CD14-positive monocyte (primary cell): ENCODE data around the gene SPCS3. TPM values are rescaled to one million over a fixed set of nuclear protein-coding genes. Genes with fewer than 3 reads are reported as not detected.

Experiments used
- DNase-seq, 3 donors: peaks; one replicate each; pipeline ENCODE4 v3.0.0-alpha.2; 2011 to 2022
- H2AFZ ChIP-seq: 2 replicates; pipeline ENCODE4 v1.6.0; 2012; ENCODE audit warnings: mild to moderate bottlenecking, low read depth, low read length, inconsistent platforms; ENCODE audit not compliant: insufficient read depth, poor library complexity, severe bottlenecking
- H3K27ac ChIP-seq, 2 donors: 1 replicate in 1 of 2; 2 replicates in 1 of 2; pipeline ENCODE4 v1.5.1; 2012 to 2013; ENCODE audit warnings: low read length in 2 of 2, control low read depth in 1 of 2, inconsistent platforms in 1 of 2, low read depth in 1 of 2, mild to moderate bottlenecking in 1 of 2
- H3K27me3 ChIP-seq, 2 donors: one replicate each; pipeline versions ENCODE4 v1.6.0 to v1.6.1; 2011 to 2013; ENCODE audit warnings: low read length in 2 of 2; ENCODE audit not compliant: control insufficient read depth in 2 of 2, insufficient read depth in 2 of 2
- H3K36me3 ChIP-seq, 2 donors: replicated peaks in 1 of 2; 1 replicate in 1 of 2; 2 replicates in 1 of 2; pipeline versions ENCODE4 v1.5.1 to v1.6.1; 2012 to 2013; ENCODE audit warnings: low read length in 2 of 2, control low read depth in 1 of 2, inconsistent platforms in 1 of 2, mild to moderate bottlenecking in 1 of 2; ENCODE audit not compliant: insufficient read depth in 2 of 2, control insufficient read depth in 1 of 2
- H3K4me1 ChIP-seq, 2 donors: 1 replicate in 1 of 2; 2 replicates in 1 of 2; pipeline versions ENCODE4 v1.5.1 to v1.6.1; 2012 to 2013; ENCODE audit warnings: low read length in 2 of 2, control low read depth in 1 of 2, inconsistent platforms in 1 of 2, mild to moderate bottlenecking in 1 of 2, moderate library complexity in 1 of 2; ENCODE audit not compliant: insufficient read depth in 2 of 2, control insufficient read depth in 1 of 2
- H3K4me2 ChIP-seq: replicated peaks from 2 replicates; pipeline ENCODE3; 2012; ENCODE audit warnings: low read length, moderate library complexity, mild to moderate bottlenecking; ENCODE audit not compliant: poor library complexity, severe bottlenecking; ENCODE audit errors: extremely low read depth
- H3K4me3 ChIP-seq, 3 experiments: fragments of 200-600 bp in 1 of 3; sonication (generic) in 1 of 3; replicated peaks in 1 of 3; 1 replicate in 2 of 3; 2 replicates in 1 of 3; pipeline ENCODE4 v1.5.1; 2011 to 2013; ENCODE audit warnings: low read length in 3 of 3, mild to moderate bottlenecking in 3 of 3, control low read depth in 2 of 3, low read depth in 2 of 3, inconsistent platforms in 1 of 3, moderate library complexity in 1 of 3
- H3K79me2 ChIP-seq: 2 replicates; pipeline ENCODE4 v1.6.0; 2012; ENCODE audit warnings: mild to moderate bottlenecking, control low read depth, inconsistent platforms, low read length, moderate library complexity; ENCODE audit not compliant: insufficient read depth
- H3K9ac ChIP-seq: 2 replicates; pipeline ENCODE4 v1.6.0; 2017; ENCODE audit warnings: low read length, mild to moderate bottlenecking; ENCODE audit not compliant: insufficient read depth, poor library complexity, severe bottlenecking
- H3K9me3 ChIP-seq, 2 donors: replicated peaks in 1 of 2; 1 replicate in 1 of 2; 2 replicates in 1 of 2; pipeline versions ENCODE4 v1.5.1 to v1.6.1; 2012 to 2013; ENCODE audit warnings: low read length in 2 of 2, control low read depth in 1 of 2; ENCODE audit not compliant: control insufficient read depth in 1 of 2, insufficient read depth in 1 of 2
- H4K20me1 ChIP-seq: 2 replicates; pipeline ENCODE4 v1.6.0; 2012; ENCODE audit warnings: mild to moderate bottlenecking, low read length, control low read depth, moderate library complexity; ENCODE audit not compliant: insufficient read depth
- H3K27ac Mint-ChIP-seq, 7 donors: one replicate each; pipeline ENCODE4 v1.8.0; 2020; ENCODE audit warnings: mild to moderate bottlenecking in 7 of 7, mixed read lengths in 7 of 7, moderate library complexity in 6 of 7, inconsistent platforms in 2 of 7
- H3K27me3 Mint-ChIP-seq, 3 donors: one replicate each; pipeline ENCODE4 v1.8.0; 2021 to 2022; ENCODE audit warnings: low read depth in 3 of 3, mild to moderate bottlenecking in 3 of 3, mixed read lengths in 3 of 3, moderate library complexity in 3 of 3, inconsistent platforms in 1 of 3
- H3K36me3 Mint-ChIP-seq, 2 donors: one replicate each; pipeline ENCODE4 v1.8.0; 2020; ENCODE audit warnings: mixed read lengths in 2 of 2, inconsistent platforms in 1 of 2, mild to moderate bottlenecking in 1 of 2
- H3K4me1 Mint-ChIP-seq: one replicate; pipeline ENCODE4 v1.8.0; 2020; ENCODE audit warnings: mild to moderate bottlenecking, mixed read lengths
- H3K4me3 Mint-ChIP-seq, 2 donors: one replicate each; pipeline ENCODE4 v1.8.0; 2020; ENCODE audit warnings: mild to moderate bottlenecking in 2 of 2, mixed read lengths in 2 of 2, moderate library complexity in 1 of 2
- H3K9me3 Mint-ChIP-seq, 7 donors: one replicate each; pipeline ENCODE4 v1.8.0; 2020 to 2022; ENCODE audit warnings: mixed read lengths in 7 of 7, mild to moderate bottlenecking in 6 of 7, moderate library complexity in 6 of 7, inconsistent platforms in 2 of 7
- WGBS: methylation state at CpG from one replicate; pipeline ENCODE4 v1.1.5; 2013; ENCODE audit warnings: missing lambda C conversion rate; ENCODE audit not compliant: insufficient coverage; 5-methylcytosine and 5-hydroxymethylcytosine counted together
- intact Hi-C, 2 donors: fragments of 100-400 bp; cut with micrococcal nuclease; formaldehyde crosslinking; loops; one replicate each; pipeline versions ENCODE4 v1.15.0 to v1.15.1; 2023
- polyA plus RNA-seq, 3 donors: library from polyadenylated mRNA; depleted of rRNA in 1 of 3; unstranded in 2 of 3; stranded (reverse) in 1 of 3; fragments of 300-500 nt in 2 of 3; fragments of >200 nt in 1 of 3; fragmentation: Illumina TruSeq in 2 of 3; gene quantifications; 1 replicate in 2 of 3; 2 replicates in 1 of 3; pipeline ENCODE4 v1.2.3, GENCODE V29; 2012 to 2021
- TF ChIP-seq, protein P1 (sequence below): fragments of 200-600 bp; IDR thresholded peaks from one replicate; pipeline ENCODE4 v1.8.0; 2022; ENCODE audit warnings: antibody characterized with exemption, mild to moderate bottlenecking

Gene SPCS3
- polyA plus RNA-seq, 3 donors: 50.4 to 112 (median 107) TPM

DNA sequence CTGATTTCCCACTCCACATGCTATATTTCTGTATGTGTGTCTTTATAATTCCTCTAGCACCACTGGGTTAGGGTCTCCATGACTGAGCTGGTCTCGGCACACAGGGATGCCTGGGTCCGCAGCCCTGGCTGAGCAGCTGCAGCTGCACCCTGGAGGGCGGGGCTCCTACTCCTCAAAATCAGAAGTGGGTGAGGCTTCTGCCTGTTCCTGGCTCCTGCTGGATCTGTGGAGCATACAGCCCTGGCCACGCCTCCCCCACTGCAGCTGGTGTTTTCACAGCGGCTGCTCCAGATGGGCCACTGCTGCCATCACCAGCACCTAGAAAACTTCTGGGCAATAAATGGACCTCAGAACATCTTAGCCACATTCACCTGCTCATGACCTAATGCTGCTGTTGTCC lies 30.9 kb downstream of the SPCS3 start:
- H3K4me1 ChIP-seq: no peaks in the 10 kb centered on the region
- H3K9me3 Mint-ChIP-seq: peaks cover 4 to 20% (median 17%) of the 10 kb centered on the region in 7 donors
- peaks cover 0 to 2% (median 0%) of the 10 kb centered on the region in 3 donors for H3K27me3 Mint-ChIP-seq
- H3K9me3 ChIP-seq: peaks cover 0 to 14% of the 10 kb centered on the region in 2 donors
- H3K27ac Mint-ChIP-seq: no peak overlapping the region
- no peaks in the 10 kb centered on the region for H4K20me1 ChIP-seq
- no peak overlapping the region for H3K9ac ChIP-seq
- no peaks in the 10 kb centered on the region for H3K36me3 ChIP-seq
- H2AFZ ChIP-seq: no peak overlapping the region
- H3K27me3 ChIP-seq: no peaks in the 10 kb centered on the region
- TF ChIP-seq, protein P1, sequence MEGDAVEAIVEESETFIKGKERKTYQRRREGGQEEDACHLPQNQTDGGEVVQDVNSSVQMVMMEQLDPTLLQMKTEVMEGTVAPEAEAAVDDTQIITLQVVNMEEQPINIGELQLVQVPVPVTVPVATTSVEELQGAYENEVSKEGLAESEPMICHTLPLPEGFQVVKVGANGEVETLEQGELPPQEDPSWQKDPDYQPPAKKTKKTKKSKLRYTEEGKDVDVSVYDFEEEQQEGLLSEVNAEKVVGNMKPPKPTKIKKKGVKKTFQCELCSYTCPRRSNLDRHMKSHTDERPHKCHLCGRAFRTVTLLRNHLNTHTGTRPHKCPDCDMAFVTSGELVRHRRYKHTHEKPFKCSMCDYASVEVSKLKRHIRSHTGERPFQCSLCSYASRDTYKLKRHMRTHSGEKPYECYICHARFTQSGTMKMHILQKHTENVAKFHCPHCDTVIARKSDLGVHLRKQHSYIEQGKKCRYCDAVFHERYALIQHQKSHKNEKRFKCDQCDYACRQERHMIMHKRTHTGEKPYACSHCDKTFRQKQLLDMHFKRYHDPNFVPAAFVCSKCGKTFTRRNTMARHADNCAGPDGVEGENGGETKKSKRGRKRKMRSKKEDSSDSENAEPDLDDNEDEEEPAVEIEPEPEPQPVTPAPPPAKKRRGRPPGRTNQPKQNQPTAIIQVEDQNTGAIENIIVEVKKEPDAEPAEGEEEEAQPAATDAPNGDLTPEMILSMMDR: no peak
- H3K27ac ChIP-seq: no peak overlapping the region
- H3K4me1 Mint-ChIP-seq: no peaks in the 10 kb centered on the region
- DNase-seq: no peak
- H3K4me3 ChIP-seq: no peak overlapping the region
- H3K4me3 Mint-ChIP-seq: no peak overlapping the region
- H3K4me2 ChIP-seq: no peak overlapping the region
- H3K36me3 Mint-ChIP-seq: no peaks in the 10 kb centered on the region
- no peaks in the 10 kb centered on the region for H3K79me2 ChIP-seq
- intact Hi-C loops: no loop called here
- 98% methylated on average over 5 of the region's 5 CpGs for WGBS

DNA sequence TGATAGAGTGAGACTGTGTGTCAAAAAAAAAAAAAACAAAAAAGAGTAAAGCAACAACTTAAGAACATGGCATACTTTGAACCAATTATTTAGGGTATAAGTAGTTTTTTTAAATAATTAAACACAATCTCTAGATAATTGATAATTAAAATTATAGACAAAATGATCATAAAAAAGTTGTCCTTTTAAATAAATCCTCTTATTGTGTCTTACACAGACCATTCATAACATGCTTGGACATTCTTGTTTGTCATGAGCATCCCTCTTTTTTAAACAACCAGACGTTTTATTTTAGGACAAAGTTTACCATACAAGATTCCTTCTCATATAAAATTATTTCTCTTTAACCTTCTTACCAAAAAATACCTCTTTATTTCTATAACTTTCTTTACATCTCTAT lies 35.1 kb downstream of the SPCS3 start:
- no peaks in the 10 kb centered on the region for H4K20me1 ChIP-seq
- H3K4me3 ChIP-seq: no peak overlapping the region
- no peaks in the 10 kb centered on the region for H3K79me2 ChIP-seq
- no peaks in the 10 kb centered on the region for H3K36me3 ChIP-seq
- no peak overlapping the region for H3K4me3 Mint-ChIP-seq
- peaks cover 0 to 12% of the 10 kb centered on the region in 2 donors for H3K9me3 ChIP-seq
- H3K36me3 Mint-ChIP-seq: no peaks in the 10 kb centered on the region
- H3K9me3 Mint-ChIP-seq: peaks cover 2 to 17% (median 12%) of the 10 kb centered on the region in 7 donors
- H3K27ac ChIP-seq: no peak overlapping the region
- H3K27me3 Mint-ChIP-seq: peaks cover 0 to 2% (median 0%) of the 10 kb centered on the region in 3 donors
- H3K9ac ChIP-seq: no peak overlapping the region
- TF ChIP-seq, protein P1: no peak
- no peak for DNase-seq
- no peaks in the 10 kb centered on the region for H3K4me1 ChIP-seq
- intact Hi-C loops: no loop called here
- H3K27ac Mint-ChIP-seq: no peak overlapping the region
- no CpG with 5 or more reads among the region's 1 CpG for WGBS
- H2AFZ ChIP-seq: no peak overlapping the region
- no peak overlapping the region for H3K4me2 ChIP-seq
- H3K27me3 ChIP-seq: no peaks in the 10 kb centered on the region
- H3K4me1 Mint-ChIP-seq: no peaks in the 10 kb centered on the region
